Ovary (tissue), 3 donors: ENCODE data around the gene STX11.

Experiments
- CTCF ChIP-seq, 3 donors: fragments of 450-650 bp in 2 of 3; fragments of 200-600 bp in 1 of 3; IDR thresholded peaks; one replicate each; pipeline versions ENCODE4 v1.5.1 to v1.8.0; 2016 to 2022; ENCODE audit warnings: antibody characterized with exemption in 3 of 3, mild to moderate bottlenecking in 1 of 3
- POLR2A ChIP-seq: fragments of 450-650 bp; IDR thresholded peaks from one replicate; pipeline ENCODE4 v1.6.1; 2017; ENCODE audit warnings: antibody characterized with exemption, mild to moderate bottlenecking, moderate library complexity
- donor health status: DM: no; HTN: no; CAD: no.

- no peak for TF ChIP-seq CTCF (IDR thresholded peaks at IDR 0.05)
- TF ChIP-seq POLR2A = no peak
Measured at GRCh38 chr6:144179828-144180227, 29.5 kb downstream of the STX11 start.
